Body of pancreas (tissue), 4 donors: ENCODE measurements around the gene PHF21B.

Source experiments
- CTCF ChIP-seq, 7 experiments: fragments of 450-650 bp in 4 of 7; fragments of 200-600 bp in 3 of 7; sonication (generic) in 3 of 7; IDR thresholded peaks; one replicate each; pipeline ENCODE4 v1.5.1; 2016 to 2019; ENCODE audit warnings: antibody characterized with exemption in 7 of 7
- POLR2A ChIP-seq, 3 donors: fragments of 450-650 bp; IDR thresholded peaks; one replicate each; pipeline ENCODE4 v1.6.1; 2016; ENCODE audit warnings: antibody characterized with exemption in 3 of 3, mild to moderate bottlenecking in 2 of 3

- TF ChIP-seq CTCF (IDR thresholded peaks at IDR 0.05) (no peak), POLR2A (IDR thresholded peaks at IDR 0.05) (no peak)
Measured at GRCh38 chr22:44892803-44893730, 116.7 kb downstream of the PHF21B start.
